K562 (cell line): ENCODE measurements around the gene SUGT1. TPM values are rescaled to one million over a fixed set of nuclear protein-coding genes. Genes with fewer than 3 reads are reported as not detected.

Source experiments
- ATF1 ChIP-seq, 2 experiments: fragments of 450-650 bp in 1 of 2; IDR thresholded peaks; 2 replicates each; pipeline ENCODE4 v1.6.1; 2016; ENCODE audit warnings: missing compliant biosample characterization in 1 of 2, missing genetic modification characterization in 1 of 2
- BMI1 ChIP-seq: fragments of 150-350 bp; IDR thresholded peaks from 2 replicates; pipeline ENCODE4 v1.6.1; 2014; ENCODE audit warnings: low read length
- ELF1 ChIP-seq: fragments of 200-800 bp; sonication (Bioruptor generic); IDR thresholded peaks from 2 replicates; pipeline ENCODE4 v1.6.1; 2016; ENCODE audit warnings: missing genetic modification characterization, missing compliant biosample characterization
- FOXJ2 ChIP-seq: fragments of 200-800 bp; sonication (Bioruptor generic); IDR thresholded peaks from 2 replicates; pipeline ENCODE4 v1.6.1; 2016; ENCODE audit warnings: missing genetic modification characterization, missing compliant biosample characterization
- MXI1 ChIP-seq: IDR thresholded peaks from 2 replicates; pipeline ENCODE4 v1.6.1; 2011; ENCODE audit warnings: low read depth, mild to moderate bottlenecking, improper control_type of control experiment, low read length
- RAD21 ChIP-seq, 2 experiments: fragments of 250-450 bp in 1 of 2; fragments of 450-650 bp in 1 of 2; sonication (Bioruptor Pico) in 1 of 2; formaldehyde crosslinking in 1 of 2; IDR thresholded peaks in 1 of 2; conservative IDR thresholded peaks in 1 of 2; 2 replicates each; pipeline versions ENCODE4 v1.4.0 to v1.8.0; 2020 to 2022; ENCODE audit warnings: mild to moderate bottlenecking in 2 of 2, moderate library complexity in 1 of 2
- SAP30 ChIP-seq: fragments of 200-600 bp; sonication (generic); IDR thresholded peaks from 2 replicates; pipeline ENCODE4 v1.6.1; 2012; ENCODE audit warnings: borderline replicate concordance, low read depth, mild to moderate bottlenecking, moderate library complexity, low read length, control low read depth, inconsistent platforms; ENCODE audit not compliant: insufficient read depth, poor library complexity, severe bottlenecking
- SIN3B ChIP-seq: fragments of 450-650 bp; IDR thresholded peaks from 2 replicates; pipeline ENCODE4 v1.6.1; 2017; ENCODE audit warnings: low read depth, mild to moderate bottlenecking, moderate library complexity
- TAF7 ChIP-seq: fragments of 450-650 bp; IDR thresholded peaks from 2 replicates; pipeline ENCODE4 v1.6.1; 2016; ENCODE audit warnings: missing genetic modification characterization, missing compliant biosample characterization
- U2AF1 ChIP-seq: fragments of 200-400 bp; formaldehyde crosslinking; optimal IDR thresholded peaks from 2 replicates; pipeline ENCODE3; 2017; ENCODE audit warnings: mild to moderate bottlenecking, low read depth, low read length, moderate library complexity
- YY1 ChIP-seq, 3 experiments: IDR thresholded peaks; 2 replicates each; pipeline ENCODE4 v1.6.1; 2011; ENCODE audit warnings: low read length in 2 of 3, mild to moderate bottlenecking in 2 of 3, moderate library complexity in 2 of 3, borderline replicate concordance in 1 of 3, control low read depth in 1 of 3, low read depth in 1 of 3; ENCODE audit not compliant: insufficient read depth in 3 of 3, insufficient replicate concordance in 2 of 3, control insufficient read depth in 1 of 3, insufficient read length in 1 of 3; ENCODE audit errors: extremely low read depth in 1 of 3
- ZNF224 ChIP-seq: sonication (generic); formaldehyde crosslinking; IDR thresholded peaks from 2 replicates; pipeline ENCODE4 v1.8.0; 2022; ENCODE audit warnings: mild to moderate bottlenecking, missing genetic modification reagents
- ZNF324 ChIP-seq: fragments of 250-450 bp; sonication (Bioruptor Pico); IDR thresholded peaks from 2 replicates; pipeline ENCODE4 v1.4.0; 2020; ENCODE audit warnings: mild to moderate bottlenecking
- polyA plus RNA-seq, 8 experiments: library from polyadenylated mRNA; depleted of rRNA in 4 of 8; stranded (reverse) in 5 of 8; unstranded in 3 of 8; fragments of >200 nt; fragmentation: Nextera tagmentation in 2 of 8; fragmentation: Illumina TruSeq in 1 of 8; extraction: Ambion mirVana in 2 of 8; extraction: Trizol in 1 of 8; gene quantifications; 2 replicates each; pipeline versions ENCODE4 v1.2.1 to v1.2.3, GENCODE V29; 2011 to 2014; ENCODE audit warnings: inconsistent platforms in 1 of 8, missing spikeins in 1 of 8
- total RNA-seq, 7 experiments: library from RNA; depleted of rRNA in 6 of 7; stranded (reverse); fragments of >200 nt in 6 of 7; fragmentation: Illumina TruSeq in 2 of 7; extraction: Trizol in 2 of 7; gene quantifications; 2 replicates each; pipeline versions ENCODE4 v1.2.1 to v1.2.3, GENCODE V29; 2011 to 2021; ENCODE audit warnings: low replicate concordance in 1 of 7
- TF ChIP-seq, protein P1 (sequence below): sonication (generic); formaldehyde crosslinking; IDR thresholded peaks from 2 replicates; pipeline ENCODE4 v1.8.0; 2022; ENCODE audit warnings: mild to moderate bottlenecking, missing genetic modification reagents
- TF ChIP-seq, protein P2 (sequence below): fragments of 200-800 bp; sonication (Bioruptor generic); IDR thresholded peaks from 2 replicates; pipeline ENCODE4 v1.6.1; 2017; ENCODE audit warnings: missing genetic modification characterization, missing compliant biosample characterization
- TF ChIP-seq, protein P3 (sequence below): fragments of 450-650 bp; conservative IDR thresholded peaks from 2 replicates; pipeline ENCODE4 v1.6.1; 2016; ENCODE audit warnings: missing genetic modification characterization, low read depth, mild to moderate bottlenecking, control low read depth, missing compliant biosample characterization
- TF ChIP-seq, protein P4 (sequence below): sonication (generic); formaldehyde crosslinking; IDR thresholded peaks from 2 replicates; pipeline ENCODE4 v1.8.0; 2022; ENCODE audit warnings: mild to moderate bottlenecking, missing genetic modification reagents

The SUGT1 gene
- total and polyA plus RNA-seq, 9 of the 15 experiments (the other 6 are each of a cell fraction or from before 2014, with no cell fraction given) = 38.1 to 67.1 (median 53.8) TPM

DNA sequence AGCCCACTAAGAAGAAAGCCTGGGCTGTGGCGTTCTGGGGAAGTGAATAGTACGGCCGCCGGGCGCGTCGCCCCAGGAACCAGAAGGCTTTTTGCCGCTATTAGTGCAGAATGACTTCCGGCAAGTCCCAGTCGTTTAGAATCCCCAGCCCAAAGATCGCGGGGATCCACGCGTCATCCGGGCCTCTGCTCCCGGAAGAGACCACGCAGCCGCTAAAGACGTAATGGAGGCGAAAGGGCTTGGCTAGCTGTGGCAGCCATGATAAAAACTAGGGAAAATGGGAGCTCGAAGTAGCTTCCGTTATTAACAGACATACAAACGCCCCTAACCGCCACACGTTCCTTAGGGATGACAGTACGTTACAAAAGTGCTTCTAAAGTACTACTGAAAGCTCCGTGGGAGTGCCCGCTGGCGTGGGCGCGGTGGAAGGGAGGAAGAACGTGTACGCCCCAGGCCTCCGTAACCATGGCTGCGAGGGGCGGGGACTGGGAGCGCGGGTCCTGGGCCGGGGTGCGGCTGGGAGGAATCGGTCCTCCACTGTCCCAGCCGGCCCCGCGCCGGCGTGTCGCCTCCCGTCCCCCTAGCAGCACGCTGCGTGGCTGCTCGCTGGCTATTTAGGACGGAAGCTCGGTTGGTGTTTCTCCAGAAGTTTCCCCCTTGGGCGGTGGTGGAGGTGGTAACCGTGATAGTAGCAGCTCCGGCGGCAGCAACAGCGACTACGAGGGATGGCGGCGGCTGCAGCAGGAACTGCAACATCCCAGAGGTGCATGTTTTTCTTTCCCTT lies at the start of gene SUGT1 (continued):
- TF ChIP-seq, protein P1, sequence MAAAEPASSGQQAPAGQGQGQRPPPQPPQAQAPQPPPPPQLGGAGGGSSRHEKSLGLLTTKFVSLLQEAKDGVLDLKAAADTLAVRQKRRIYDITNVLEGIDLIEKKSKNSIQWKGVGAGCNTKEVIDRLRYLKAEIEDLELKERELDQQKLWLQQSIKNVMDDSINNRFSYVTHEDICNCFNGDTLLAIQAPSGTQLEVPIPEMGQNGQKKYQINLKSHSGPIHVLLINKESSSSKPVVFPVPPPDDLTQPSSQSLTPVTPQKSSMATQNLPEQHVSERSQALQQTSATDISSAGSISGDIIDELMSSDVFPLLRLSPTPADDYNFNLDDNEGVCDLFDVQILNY = no peak
- TF ChIP-seq SIN3B (peak; percentile 57), YY1 (IDR thresholded peaks at IDR 0.05; ENCODE audit: borderline replicate concordance in 1 of 3, control insufficient read depth in 1 of 3, extremely low read depth in 1 of 3, insufficient read depth in 3 of 3, insufficient read length in 1 of 3, insufficient replicate concordance in 2 of 3, low read depth in 1 of 3, low read length in 2 of 3) (peak; percentile 48 to 95 (median 89)), ZNF224 (CRISPR knock-in tag) (no peak), ZNF324 (CRISPR knock-in tag) (no peak), FOXJ2 (tag) (0 out of 2 replicates have a peak, but pooled peaks have one; percentile 26), ELF1 (tag) (peak; percentile 92), RAD21 (CRISPR knock-in tag; conservative IDR thresholded peaks at IDR 0.05 in 1 of 2, IDR thresholded peaks at IDR 0.05 in 1 of 2) (peak; percentile 5 to 18; a peak in 1 of 4 replicates), SAP30 (peak; percentile 39), BMI1 (peak; percentile 25; the same call in 1 of the 2 replicates), U2AF1 (no peak), ATF1 (CRISPR knock-in tag; IDR thresholded peaks at IDR 0.05) (no peak), ATF1 (tag; IDR thresholded peaks at IDR 0.05) (peak; percentile 89), MXI1 (peak; percentile 55), TAF7 (tag) (peak; percentile 47)
- TF ChIP-seq, protein P2, sequence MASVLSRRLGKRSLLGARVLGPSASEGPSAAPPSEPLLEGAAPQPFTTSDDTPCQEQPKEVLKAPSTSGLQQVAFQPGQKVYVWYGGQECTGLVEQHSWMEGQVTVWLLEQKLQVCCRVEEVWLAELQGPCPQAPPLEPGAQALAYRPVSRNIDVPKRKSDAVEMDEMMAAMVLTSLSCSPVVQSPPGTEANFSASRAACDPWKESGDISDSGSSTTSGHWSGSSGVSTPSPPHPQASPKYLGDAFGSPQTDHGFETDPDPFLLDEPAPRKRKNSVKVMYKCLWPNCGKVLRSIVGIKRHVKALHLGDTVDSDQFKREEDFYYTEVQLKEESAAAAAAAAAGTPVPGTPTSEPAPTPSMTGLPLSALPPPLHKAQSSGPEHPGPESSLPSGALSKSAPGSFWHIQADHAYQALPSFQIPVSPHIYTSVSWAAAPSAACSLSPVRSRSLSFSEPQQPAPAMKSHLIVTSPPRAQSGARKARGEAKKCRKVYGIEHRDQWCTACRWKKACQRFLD (CRISPR knock-in tag) = peak; percentile 75
- TF ChIP-seq, protein P3, sequence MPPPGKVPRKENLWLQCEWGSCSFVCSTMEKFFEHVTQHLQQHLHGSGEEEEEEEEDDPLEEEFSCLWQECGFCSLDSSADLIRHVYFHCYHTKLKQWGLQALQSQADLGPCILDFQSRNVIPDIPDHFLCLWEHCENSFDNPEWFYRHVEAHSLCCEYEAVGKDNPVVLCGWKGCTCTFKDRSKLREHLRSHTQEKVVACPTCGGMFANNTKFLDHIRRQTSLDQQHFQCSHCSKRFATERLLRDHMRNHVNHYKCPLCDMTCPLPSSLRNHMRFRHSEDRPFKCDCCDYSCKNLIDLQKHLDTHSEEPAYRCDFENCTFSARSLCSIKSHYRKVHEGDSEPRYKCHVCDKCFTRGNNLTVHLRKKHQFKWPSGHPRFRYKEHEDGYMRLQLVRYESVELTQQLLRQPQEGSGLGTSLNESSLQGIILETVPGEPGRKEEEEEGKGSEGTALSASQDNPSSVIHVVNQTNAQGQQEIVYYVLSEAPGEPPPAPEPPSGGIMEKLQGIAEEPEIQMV (tag) = no peak
- TF ChIP-seq, protein P4, sequence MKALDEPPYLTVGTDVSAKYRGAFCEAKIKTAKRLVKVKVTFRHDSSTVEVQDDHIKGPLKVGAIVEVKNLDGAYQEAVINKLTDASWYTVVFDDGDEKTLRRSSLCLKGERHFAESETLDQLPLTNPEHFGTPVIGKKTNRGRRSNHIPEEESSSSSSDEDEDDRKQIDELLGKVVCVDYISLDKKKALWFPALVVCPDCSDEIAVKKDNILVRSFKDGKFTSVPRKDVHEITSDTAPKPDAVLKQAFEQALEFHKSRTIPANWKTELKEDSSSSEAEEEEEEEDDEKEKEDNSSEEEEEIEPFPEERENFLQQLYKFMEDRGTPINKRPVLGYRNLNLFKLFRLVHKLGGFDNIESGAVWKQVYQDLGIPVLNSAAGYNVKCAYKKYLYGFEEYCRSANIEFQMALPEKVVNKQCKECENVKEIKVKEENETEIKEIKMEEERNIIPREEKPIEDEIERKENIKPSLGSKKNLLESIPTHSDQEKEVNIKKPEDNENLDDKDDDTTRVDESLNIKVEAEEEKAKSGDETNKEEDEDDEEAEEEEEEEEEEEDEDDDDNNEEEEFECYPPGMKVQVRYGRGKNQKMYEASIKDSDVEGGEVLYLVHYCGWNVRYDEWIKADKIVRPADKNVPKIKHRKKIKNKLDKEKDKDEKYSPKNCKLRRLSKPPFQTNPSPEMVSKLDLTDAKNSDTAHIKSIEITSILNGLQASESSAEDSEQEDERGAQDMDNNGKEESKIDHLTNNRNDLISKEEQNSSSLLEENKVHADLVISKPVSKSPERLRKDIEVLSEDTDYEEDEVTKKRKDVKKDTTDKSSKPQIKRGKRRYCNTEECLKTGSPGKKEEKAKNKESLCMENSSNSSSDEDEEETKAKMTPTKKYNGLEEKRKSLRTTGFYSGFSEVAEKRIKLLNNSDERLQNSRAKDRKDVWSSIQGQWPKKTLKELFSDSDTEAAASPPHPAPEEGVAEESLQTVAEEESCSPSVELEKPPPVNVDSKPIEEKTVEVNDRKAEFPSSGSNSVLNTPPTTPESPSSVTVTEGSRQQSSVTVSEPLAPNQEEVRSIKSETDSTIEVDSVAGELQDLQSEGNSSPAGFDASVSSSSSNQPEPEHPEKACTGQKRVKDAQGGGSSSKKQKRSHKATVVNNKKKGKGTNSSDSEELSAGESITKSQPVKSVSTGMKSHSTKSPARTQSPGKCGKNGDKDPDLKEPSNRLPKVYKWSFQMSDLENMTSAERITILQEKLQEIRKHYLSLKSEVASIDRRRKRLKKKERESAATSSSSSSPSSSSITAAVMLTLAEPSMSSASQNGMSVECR = peak; percentile 69; the same call in 1 of the 2 replicates
